Suprapubic skin (tissue), 4 donors: ENCODE data around the gene FAM83G. TPM values are rescaled to one million over a fixed set of nuclear protein-coding genes. Genes with fewer than 3 reads are reported as not detected.

Source experiments
- DNase-seq, 2 donors: peaks; one replicate each; pipeline ENCODE4 v3.0.0-alpha.2; 2019; ENCODE audit warnings: low spot score in 2 of 2
- H3K27ac ChIP-seq: fragments of 200-600 bp; sonication (generic); one replicate; pipeline ENCODE4 v1.5.1; 2019
- H3K27me3 ChIP-seq: fragments of 200-600 bp; sonication (generic); one replicate; pipeline ENCODE4 v1.5.1; 2019
- H3K36me3 ChIP-seq: fragments of 200-600 bp; sonication (generic); one replicate; pipeline ENCODE4 v1.5.1; 2019
- H3K4me1 ChIP-seq: fragments of 200-600 bp; sonication (generic); one replicate; pipeline ENCODE4 v1.5.1; 2019
- H3K4me3 ChIP-seq: fragments of 200-600 bp; sonication (generic); one replicate; pipeline ENCODE4 v1.5.1; 2019; ENCODE audit warnings: mild to moderate bottlenecking
- H3K9me3 ChIP-seq: fragments of 200-600 bp; sonication (generic); one replicate; pipeline ENCODE4 v1.5.1; 2019
- CTCF ChIP-seq, 2 donors: fragments of 200-600 bp in 1 of 2; fragments of 450-650 bp in 1 of 2; sonication (generic) in 1 of 2; IDR thresholded peaks; one replicate each; pipeline ENCODE4 v1.5.1; 2016 to 2019; ENCODE audit warnings: antibody characterized with exemption in 2 of 2, mild to moderate bottlenecking in 1 of 2, moderate library complexity in 1 of 2
- EP300 ChIP-seq: sonication (generic); formaldehyde crosslinking; IDR thresholded peaks from one replicate; pipeline ENCODE4 v1.6.1; 2017; ENCODE audit warnings: antibody characterized with exemption
- POLR2A ChIP-seq, 2 donors: fragments of 450-650 bp; IDR thresholded peaks; one replicate each; pipeline ENCODE4 v1.6.1; 2017; ENCODE audit warnings: antibody characterized with exemption in 2 of 2, mild to moderate bottlenecking in 2 of 2, moderate library complexity in 2 of 2
- POLR2AphosphoS5 ChIP-seq, 3 donors: sonication (generic); formaldehyde crosslinking; IDR thresholded peaks; one replicate each; pipeline ENCODE4 v1.6.1; 2017; ENCODE audit warnings: antibody characterized with exemption in 3 of 3
- WGBS: methylation state at CpG from one replicate; pipeline ENCODE4 v1.1.5; 2018; 5-methylcytosine and 5-hydroxymethylcytosine counted together
- total RNA-seq, 4 donors: library from RNA; depleted of rRNA; stranded (reverse); fragments of >200 nt; gene quantifications; one replicate each; pipeline ENCODE4 v1.1.0, GENCODE V29; 2016

Gene FAM83G
- total RNA-seq, 4 donors from 2014 or later = 205 to 261 (median 210) TPM

DNA sequence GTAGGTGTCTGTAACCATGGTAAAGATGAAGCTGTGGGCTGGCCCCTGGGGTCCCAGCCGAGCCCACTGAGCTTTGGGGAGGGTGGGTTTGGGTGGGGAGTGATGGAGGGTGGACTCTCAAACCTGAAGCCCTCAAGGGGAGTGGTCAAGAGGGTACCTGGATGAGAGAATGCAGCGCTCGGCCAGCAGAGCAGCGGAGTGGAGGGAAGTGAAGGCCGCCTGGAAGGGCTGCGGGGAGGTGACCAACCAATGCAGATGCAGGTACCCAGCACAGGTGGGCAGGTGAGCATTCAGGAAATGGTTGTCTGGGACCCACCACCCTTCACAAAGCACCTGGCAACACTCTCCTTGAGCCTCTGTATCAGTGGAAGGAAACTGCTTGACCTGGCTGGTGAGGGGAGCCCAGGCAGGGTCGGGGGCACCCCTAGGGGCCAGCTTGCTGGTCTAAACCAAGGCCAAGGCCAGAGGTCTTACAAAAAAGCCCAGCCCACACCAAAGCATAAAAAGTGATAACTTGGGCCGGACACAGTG lies 56.0 kb downstream of the FAM83G start:
- Histone ChIP-seq H3K27me3 (peaks cover 16% of the 10 kb centered on the region), H3K27ac (no peak overlapping the region), H3K4me3 (no peak overlapping the region), H3K4me1 (peaks cover 14% of the 10 kb centered on the region), H3K36me3 (no peaks in the 10 kb centered on the region), H3K9me3 (no peaks in the 10 kb centered on the region)
- 92% methylated on average over 8 of the region's 8 CpGs for WGBS
- no peak for DNase-seq
- TF ChIP-seq POLR2A (IDR thresholded peaks at IDR 0.05) (no peak), CTCF (IDR thresholded peaks at IDR 0.05) (no peak), EP300 (no peak), POLR2AphosphoS5 (IDR thresholded peaks at IDR 0.05) (no peak)

GRCh38 chr17:18947866-18948265 lies 56.7 kb downstream of the FAM83G start:
- peaks cover 16% of the 10 kb centered on the region for H3K27me3 ChIP-seq
- H3K36me3 ChIP-seq = no peaks in the 10 kb centered on the region
- no peaks in the 10 kb centered on the region for H3K9me3 ChIP-seq
- H3K27ac ChIP-seq = no peak overlapping the region
- H3K4me3 ChIP-seq = no peak overlapping the region
- 71% methylated on average over 6 of the region's 6 CpGs for WGBS
- TF ChIP-seq EP300 (no peak), POLR2A (IDR thresholded peaks at IDR 0.05) (no peak), POLR2AphosphoS5 (IDR thresholded peaks at IDR 0.05) (no peak), CTCF (IDR thresholded peaks at IDR 0.05) (no peak)
- H3K4me1 ChIP-seq = peaks cover 14% of the 10 kb centered on the region
- no peak for DNase-seq

GRCh38 chr17:18946536-18946935 lies 58.0 kb downstream of the FAM83G start:
- no peaks in the 10 kb centered on the region for H3K9me3 ChIP-seq
- peaks cover 14% of the 10 kb centered on the region for H3K4me1 ChIP-seq
- no peak overlapping the region for H3K27ac ChIP-seq
- H3K4me3 ChIP-seq = no peak overlapping the region
- peaks cover 16% of the 10 kb centered on the region for H3K27me3 ChIP-seq
- no peak for DNase-seq
- no peak for TF ChIP-seq CTCF (IDR thresholded peaks at IDR 0.05)
- no peak for TF ChIP-seq EP300
- TF ChIP-seq POLR2A (IDR thresholded peaks at IDR 0.05) = no peak
- no peak for TF ChIP-seq POLR2AphosphoS5 (IDR thresholded peaks at IDR 0.05)
- WGBS = 67% methylated on average over 2 of the region's 2 CpGs
- no peaks in the 10 kb centered on the region for H3K36me3 ChIP-seq

- DNase-seq = peak in 1 of 2 donors; percentile 3
- Histone ChIP-seq H3K9me3 (no peaks in the 10 kb centered on the region), H3K4me3 (no peak overlapping the region), H3K27me3 (peaks cover 16% of the 10 kb centered on the region), H3K36me3 (no peaks in the 10 kb centered on the region), H3K27ac (no peak overlapping the region), H3K4me1 (peaks cover 5% of the 10 kb centered on the region)
- no peak for TF ChIP-seq POLR2AphosphoS5 (IDR thresholded peaks at IDR 0.05)
- TF ChIP-seq EP300 = no peak
- TF ChIP-seq CTCF (IDR thresholded peaks at IDR 0.05) = no peak
- 77% methylated on average over 5 of the region's 5 CpGs for WGBS
Observed at GRCh38 chr17:18944646-18945045, 59.9 kb downstream of the FAM83G start.

- WGBS = 81% methylated on average over 2 of the region's 2 CpGs
Observed at GRCh38 chr17:18938692-18939023, 65.9 kb downstream of the FAM83G start.

More at GRCh38 chr17:18938692-18939023, 65.9 kb downstream of the FAM83G start:
- Histone ChIP-seq H3K27ac (no peak overlapping the region), H3K4me3 (no peak overlapping the region), H3K36me3 (no peaks in the 10 kb centered on the region), H3K4me1 (no peaks in the 10 kb centered on the region), H3K27me3 (no peaks in the 10 kb centered on the region), H3K9me3 (no peaks in the 10 kb centered on the region)
- no peak for DNase-seq
- TF ChIP-seq CTCF (IDR thresholded peaks at IDR 0.05) = no peak
- no peak for TF ChIP-seq EP300
- TF ChIP-seq POLR2A (IDR thresholded peaks at IDR 0.05) = no peak
- no peak for TF ChIP-seq POLR2AphosphoS5 (IDR thresholded peaks at IDR 0.05)
